GM12865 (cell line): ENCODE measurements around the gene DVL3.

Experiments used
- DNase-seq: peaks from one replicate; pipeline ENCODE4 v3.0.0; 2010; ENCODE audit warnings: low read depth
- H3K4me3 ChIP-seq: 2 replicates; pipeline ENCODE4 v1.5.1; 2011; ENCODE audit warnings: mild to moderate bottlenecking, low read depth, low read length, control low read depth
- TF ChIP-seq, protein P1 (sequence below): IDR thresholded peaks from 2 replicates; pipeline ENCODE4 v1.5.1; 2011; ENCODE audit warnings: low read length, control low read depth, low read depth, inconsistent platforms; ENCODE audit not compliant: insufficient read depth; ENCODE audit errors: missing control alignments

Gene DVL3

DNA sequence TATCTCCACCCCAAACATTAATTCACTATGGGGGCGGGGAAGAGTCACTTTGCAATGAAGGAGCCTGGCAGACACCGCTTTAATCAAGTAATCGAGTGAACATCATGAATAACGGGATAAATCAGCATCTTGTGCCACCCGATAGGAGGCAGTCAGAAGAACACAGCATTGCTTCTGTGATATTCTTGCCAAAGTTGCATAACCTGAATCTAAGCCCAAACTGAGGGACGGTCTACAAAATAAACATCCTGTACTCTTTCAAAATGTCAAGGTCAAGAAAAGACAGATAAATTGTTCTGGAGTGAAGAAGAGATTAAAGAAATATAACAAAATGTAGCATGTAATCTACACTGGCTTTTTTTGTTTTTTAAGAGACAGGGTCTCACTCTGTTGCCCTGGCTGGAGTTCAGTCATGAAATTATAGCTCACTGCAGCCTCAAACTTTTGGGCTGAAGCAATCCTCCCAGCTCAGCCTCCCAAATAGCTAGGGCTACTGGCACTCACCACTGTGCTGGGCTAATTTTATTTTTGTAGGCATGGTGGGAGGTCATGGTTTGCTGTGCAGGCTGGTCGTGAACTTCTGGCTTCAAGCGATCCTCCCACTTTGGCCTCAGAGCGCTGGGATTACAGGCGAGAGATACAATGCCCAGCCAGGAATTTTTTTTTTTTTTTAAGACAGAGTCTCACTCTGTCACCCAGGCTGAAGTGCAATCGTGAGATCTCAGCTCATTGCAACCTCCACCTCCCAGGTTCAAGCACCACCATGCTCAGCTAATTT lies 54.2 kb downstream of the DVL3 start:
- H3K4me3 ChIP-seq: no peak overlapping the region
- TF ChIP-seq, protein P1, sequence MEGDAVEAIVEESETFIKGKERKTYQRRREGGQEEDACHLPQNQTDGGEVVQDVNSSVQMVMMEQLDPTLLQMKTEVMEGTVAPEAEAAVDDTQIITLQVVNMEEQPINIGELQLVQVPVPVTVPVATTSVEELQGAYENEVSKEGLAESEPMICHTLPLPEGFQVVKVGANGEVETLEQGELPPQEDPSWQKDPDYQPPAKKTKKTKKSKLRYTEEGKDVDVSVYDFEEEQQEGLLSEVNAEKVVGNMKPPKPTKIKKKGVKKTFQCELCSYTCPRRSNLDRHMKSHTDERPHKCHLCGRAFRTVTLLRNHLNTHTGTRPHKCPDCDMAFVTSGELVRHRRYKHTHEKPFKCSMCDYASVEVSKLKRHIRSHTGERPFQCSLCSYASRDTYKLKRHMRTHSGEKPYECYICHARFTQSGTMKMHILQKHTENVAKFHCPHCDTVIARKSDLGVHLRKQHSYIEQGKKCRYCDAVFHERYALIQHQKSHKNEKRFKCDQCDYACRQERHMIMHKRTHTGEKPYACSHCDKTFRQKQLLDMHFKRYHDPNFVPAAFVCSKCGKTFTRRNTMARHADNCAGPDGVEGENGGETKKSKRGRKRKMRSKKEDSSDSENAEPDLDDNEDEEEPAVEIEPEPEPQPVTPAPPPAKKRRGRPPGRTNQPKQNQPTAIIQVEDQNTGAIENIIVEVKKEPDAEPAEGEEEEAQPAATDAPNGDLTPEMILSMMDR: no peak
- no peak for DNase-seq

DNA sequence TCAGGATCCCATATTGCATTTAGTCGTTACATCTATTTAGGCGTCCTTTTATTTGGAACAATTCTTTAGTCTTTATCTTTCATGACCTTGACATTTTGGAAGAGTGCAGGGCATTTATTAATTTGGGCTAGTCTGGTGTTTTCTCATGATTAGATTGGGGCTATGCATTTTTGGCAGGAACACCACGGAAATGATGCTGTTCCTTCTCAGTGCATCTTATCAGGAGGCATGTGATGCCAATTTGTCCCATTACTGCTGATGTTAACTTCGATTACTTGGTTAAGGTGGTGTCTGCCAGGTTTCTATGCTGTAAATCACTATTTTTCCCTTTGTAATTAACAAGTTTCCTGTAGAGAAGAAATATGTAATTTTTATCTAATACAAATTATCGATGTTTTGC lies 56.1 kb downstream of the DVL3 start:
- TF ChIP-seq, protein P1: no peak
- DNase-seq: no peak
- H3K4me3 ChIP-seq: no peak overlapping the region

DNA sequence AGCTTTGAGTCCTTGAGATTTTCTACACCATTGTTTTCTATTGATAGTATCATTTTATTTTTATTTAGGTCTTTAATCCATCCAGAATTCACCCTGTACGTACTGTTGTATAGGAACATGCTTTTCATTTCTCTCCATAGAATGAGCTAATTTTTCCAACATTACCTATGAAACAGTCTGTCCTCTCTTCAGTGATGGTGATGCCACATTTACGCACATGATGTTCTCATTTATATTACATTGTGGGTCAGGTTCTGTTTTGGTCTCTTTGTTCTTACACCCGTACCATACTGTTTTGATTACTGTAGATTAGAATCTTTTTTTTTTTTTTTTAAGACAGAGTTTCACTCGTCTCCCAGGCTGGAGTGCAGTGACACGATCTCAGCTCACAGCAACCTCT lies 56.5 kb downstream of the DVL3 start:
- TF ChIP-seq, protein P1: no peak
- DNase-seq: no peak
- no peak overlapping the region for H3K4me3 ChIP-seq

DNA sequence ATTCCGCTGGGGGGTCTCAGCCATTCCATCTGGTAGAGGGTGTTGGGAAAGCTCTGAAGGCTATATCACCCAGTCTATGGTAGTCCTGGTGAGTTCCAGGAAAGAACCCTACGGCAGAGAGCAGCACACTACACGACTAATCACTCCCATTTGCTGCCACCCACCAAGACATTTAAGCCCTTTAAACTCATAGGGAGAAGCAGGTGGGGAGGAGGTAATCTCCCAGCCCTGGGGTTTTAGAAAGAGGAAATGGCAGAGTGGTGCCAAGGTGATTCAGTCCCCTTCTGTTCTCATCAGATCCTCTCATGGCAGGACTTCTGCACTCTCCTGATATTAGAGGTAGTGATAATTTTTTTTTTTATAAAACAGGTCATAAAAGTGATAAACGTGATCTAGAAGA lies 63.6 kb downstream of the DVL3 start:
- no peak for DNase-seq
- TF ChIP-seq, protein P1: no peak
- H3K4me3 ChIP-seq: no peak overlapping the region

DNA sequence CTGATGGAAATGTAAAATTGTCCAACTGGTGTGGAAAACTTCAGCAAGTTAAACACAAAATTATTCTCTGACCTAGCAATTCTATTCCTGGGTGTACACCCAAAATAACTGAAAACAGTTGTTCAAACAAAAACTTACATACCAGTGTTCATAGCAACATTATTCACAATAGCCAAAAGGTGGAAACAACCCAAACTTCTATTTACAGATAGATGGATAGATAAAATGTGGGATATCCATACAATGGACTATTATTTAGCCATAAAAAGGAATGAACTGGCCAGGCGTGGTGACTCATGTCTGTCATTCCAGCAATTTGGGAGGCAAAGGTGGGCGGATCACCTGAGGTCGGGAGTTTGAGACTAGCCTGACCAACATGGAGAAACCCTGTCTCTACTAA lies 67.3 kb downstream of the DVL3 start:
- H3K4me3 ChIP-seq: no peak overlapping the region
- TF ChIP-seq, protein P1: no peak
- no peak for DNase-seq
